SK-N-SH treated with all-trans-retinoic acid at 6 μM for 48 hours (cell line): ENCODE measurements around the gene NAALADL2.

ENCODE experiments used
- ATAC-seq: fragments of 200-7000 bp; cut with Tn5 transposase; 3 replicates; pipeline ENCODE4 v1.9.1; 2020; ENCODE audit warnings: mild to moderate bottlenecking, moderate library complexity
- CSDC2 ChIP-seq: fragments of 250-450 bp; sonication (Bioruptor Pico); IDR thresholded peaks from 2 replicates; pipeline ENCODE4 v1.5.0; 2020; ENCODE audit warnings: mild to moderate bottlenecking, moderate library complexity
- ESRRG ChIP-seq: fragments of 250-450 bp; sonication (Bioruptor Pico); IDR thresholded peaks from 2 replicates; pipeline ENCODE4 v1.6.1; 2021; ENCODE audit warnings: mild to moderate bottlenecking
- GLIS3 ChIP-seq: fragments of 250-450 bp; sonication (Bioruptor Pico); IDR thresholded peaks from 2 replicates; pipeline ENCODE4 v1.5.0; 2020; ENCODE audit warnings: mild to moderate bottlenecking, moderate library complexity
- ISL1 ChIP-seq: fragments of 250-450 bp; sonication (Bioruptor Pico); IDR thresholded peaks from 2 replicates; pipeline ENCODE4 v2.1.2; 2022; ENCODE audit warnings: mild to moderate bottlenecking, moderate library complexity
- OSR1 ChIP-seq: fragments of 250-450 bp; sonication (Bioruptor Pico); IDR thresholded peaks from 2 replicates; pipeline ENCODE4 v1.8.0; 2022; ENCODE audit warnings: moderate library complexity, mild to moderate bottlenecking, inconsistent platforms
- PPARA ChIP-seq: fragments of 250-450 bp; sonication (Bioruptor Pico); IDR thresholded peaks from 2 replicates; pipeline ENCODE4 v1.5.0; 2020; ENCODE audit warnings: mild to moderate bottlenecking, borderline replicate concordance
- RARB ChIP-seq: fragments of 250-450 bp; sonication (Bioruptor Pico); IDR thresholded peaks from 2 replicates; pipeline ENCODE4 v1.8.0; 2021; ENCODE audit warnings: mild to moderate bottlenecking, moderate library complexity
- SNAI2 ChIP-seq: fragments of 250-450 bp; sonication (Bioruptor Pico); IDR thresholded peaks from 2 replicates; pipeline ENCODE4 v1.5.0; 2020; ENCODE audit warnings: mild to moderate bottlenecking, moderate library complexity
- TCF4 ChIP-seq: fragments of 250-450 bp; sonication (Bioruptor Pico); IDR thresholded peaks from 2 replicates; pipeline ENCODE4 v1.8.0; 2021; ENCODE audit warnings: mild to moderate bottlenecking, moderate library complexity, borderline replicate concordance
- TOX ChIP-seq: fragments of 250-450 bp; sonication (Bioruptor Pico); IDR thresholded peaks from 2 replicates; pipeline ENCODE4 v1.8.0; 2021; ENCODE audit warnings: mild to moderate bottlenecking, moderate library complexity, borderline replicate concordance
- ZC3H10 ChIP-seq: fragments of 250-450 bp; sonication (Bioruptor Pico); IDR thresholded peaks from 2 replicates; pipeline ENCODE4 v1.5.1; 2021; ENCODE audit warnings: mild to moderate bottlenecking, moderate library complexity
- ZFP3 ChIP-seq: fragments of 250-450 bp; sonication (Bioruptor Pico); IDR thresholded peaks from 2 replicates; pipeline ENCODE4 v1.5.0; 2020; ENCODE audit warnings: mild to moderate bottlenecking, moderate library complexity
- ZFP30 ChIP-seq: fragments of 450-650 bp; formaldehyde crosslinking; IDR thresholded peaks from 2 replicates; pipeline ENCODE4 v1.5.0; 2022; ENCODE audit warnings: mild to moderate bottlenecking, moderate library complexity
- ZNF565 ChIP-seq: fragments of 450-650 bp; formaldehyde crosslinking; conservative IDR thresholded peaks from 2 replicates; pipeline ENCODE4 v1.5.0; 2020; ENCODE audit warnings: low read depth, mild to moderate bottlenecking, moderate library complexity
- ZNF70 ChIP-seq: fragments of 450-650 bp; formaldehyde crosslinking; IDR thresholded peaks from 2 replicates; pipeline ENCODE4 v1.5.0; 2020; ENCODE audit warnings: mild to moderate bottlenecking, moderate library complexity
- TF ChIP-seq, protein P1 (sequence below): fragments of 250-450 bp; sonication (Bioruptor Pico); IDR thresholded peaks from 2 replicates; pipeline ENCODE4 v1.8.0; 2020; ENCODE audit warnings: mild to moderate bottlenecking, moderate library complexity, borderline replicate concordance
- TF ChIP-seq, protein P2 (sequence below): fragments of 250-450 bp; sonication (Bioruptor Pico); IDR thresholded peaks from 2 replicates; pipeline ENCODE4 v1.5.0; 2020; ENCODE audit warnings: mild to moderate bottlenecking, moderate library complexity
- TF ChIP-seq, protein P3 (sequence below): fragments of 250-450 bp; sonication (Bioruptor Pico); IDR thresholded peaks from 2 replicates; pipeline ENCODE4 v1.5.1; 2020; ENCODE audit warnings: low read depth, mild to moderate bottlenecking, moderate library complexity
- TF ChIP-seq, protein P4 (sequence below): fragments of 250-450 bp; sonication (Bioruptor Pico); IDR thresholded peaks from 2 replicates; pipeline ENCODE4 v1.5.1; 2021; ENCODE audit warnings: mild to moderate bottlenecking, moderate library complexity

The NAALADL2 gene

DNA sequence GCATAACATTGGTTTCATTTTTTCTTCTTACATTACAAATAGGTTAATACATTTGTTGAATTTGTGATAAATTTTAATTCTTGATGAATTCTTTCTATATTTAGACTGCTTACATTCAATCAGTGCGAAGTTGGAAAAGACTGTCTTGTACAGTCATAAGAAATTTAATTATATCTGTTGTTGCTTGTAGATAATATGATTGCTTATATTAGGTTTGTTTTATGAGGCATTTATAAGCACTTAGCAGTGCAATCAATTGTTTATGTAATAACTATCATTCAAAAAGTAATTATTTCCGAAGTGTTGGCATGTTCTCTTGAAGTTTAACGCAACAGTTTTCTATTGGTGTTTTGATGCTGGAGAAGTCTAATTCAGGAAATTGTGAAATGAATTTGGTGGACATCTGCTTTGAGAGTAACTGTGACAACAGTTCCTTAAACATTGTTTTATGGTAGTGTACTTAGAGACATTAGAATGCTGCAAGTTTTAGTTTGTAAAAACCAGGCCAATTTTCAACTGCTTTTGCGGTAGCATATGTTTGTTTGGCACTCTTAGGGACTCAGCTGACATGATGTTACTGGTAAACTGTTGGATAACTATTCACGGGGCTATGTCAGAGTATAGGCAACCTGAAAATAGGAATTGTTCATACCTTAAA, 99.7 kb downstream of the NAALADL2 start:
- ATAC-seq: no peak
- TF ChIP-seq ZFP3 (CRISPR knock-in tag) (no peak), CSDC2 (CRISPR knock-in tag) (no peak), ZNF565 (CRISPR knock-in tag) (no peak), ZNF70 (CRISPR knock-in tag) (no peak), RARB (CRISPR knock-in tag) (no peak), GLIS3 (CRISPR knock-in tag) (no peak), ZC3H10 (CRISPR knock-in tag) (peak; percentile 73; the same call in 1 of the 2 replicates), SNAI2 (CRISPR knock-in tag) (no peak), OSR1 (no peak), TCF4 (CRISPR knock-in tag) (no peak), ESRRG (no peak), ISL1 (peak; percentile 78), PPARA (CRISPR knock-in tag) (no peak)
- TF ChIP-seq, protein P1, sequence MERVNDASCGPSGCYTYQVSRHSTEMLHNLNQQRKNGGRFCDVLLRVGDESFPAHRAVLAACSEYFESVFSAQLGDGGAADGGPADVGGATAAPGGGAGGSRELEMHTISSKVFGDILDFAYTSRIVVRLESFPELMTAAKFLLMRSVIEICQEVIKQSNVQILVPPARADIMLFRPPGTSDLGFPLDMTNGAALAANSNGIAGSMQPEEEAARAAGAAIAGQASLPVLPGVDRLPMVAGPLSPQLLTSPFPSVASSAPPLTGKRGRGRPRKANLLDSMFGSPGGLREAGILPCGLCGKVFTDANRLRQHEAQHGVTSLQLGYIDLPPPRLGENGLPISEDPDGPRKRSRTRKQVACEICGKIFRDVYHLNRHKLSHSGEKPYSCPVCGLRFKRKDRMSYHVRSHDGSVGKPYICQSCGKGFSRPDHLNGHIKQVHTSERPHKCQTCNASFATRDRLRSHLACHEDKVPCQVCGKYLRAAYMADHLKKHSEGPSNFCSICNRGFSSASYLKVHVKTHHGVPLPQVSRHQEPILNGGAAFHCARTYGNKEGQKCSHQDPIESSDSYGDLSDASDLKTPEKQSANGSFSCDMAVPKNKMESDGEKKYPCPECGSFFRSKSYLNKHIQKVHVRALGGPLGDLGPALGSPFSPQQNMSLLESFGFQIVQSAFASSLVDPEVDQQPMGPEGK (CRISPR knock-in tag): no peak
- TF ChIP-seq, protein P2, sequence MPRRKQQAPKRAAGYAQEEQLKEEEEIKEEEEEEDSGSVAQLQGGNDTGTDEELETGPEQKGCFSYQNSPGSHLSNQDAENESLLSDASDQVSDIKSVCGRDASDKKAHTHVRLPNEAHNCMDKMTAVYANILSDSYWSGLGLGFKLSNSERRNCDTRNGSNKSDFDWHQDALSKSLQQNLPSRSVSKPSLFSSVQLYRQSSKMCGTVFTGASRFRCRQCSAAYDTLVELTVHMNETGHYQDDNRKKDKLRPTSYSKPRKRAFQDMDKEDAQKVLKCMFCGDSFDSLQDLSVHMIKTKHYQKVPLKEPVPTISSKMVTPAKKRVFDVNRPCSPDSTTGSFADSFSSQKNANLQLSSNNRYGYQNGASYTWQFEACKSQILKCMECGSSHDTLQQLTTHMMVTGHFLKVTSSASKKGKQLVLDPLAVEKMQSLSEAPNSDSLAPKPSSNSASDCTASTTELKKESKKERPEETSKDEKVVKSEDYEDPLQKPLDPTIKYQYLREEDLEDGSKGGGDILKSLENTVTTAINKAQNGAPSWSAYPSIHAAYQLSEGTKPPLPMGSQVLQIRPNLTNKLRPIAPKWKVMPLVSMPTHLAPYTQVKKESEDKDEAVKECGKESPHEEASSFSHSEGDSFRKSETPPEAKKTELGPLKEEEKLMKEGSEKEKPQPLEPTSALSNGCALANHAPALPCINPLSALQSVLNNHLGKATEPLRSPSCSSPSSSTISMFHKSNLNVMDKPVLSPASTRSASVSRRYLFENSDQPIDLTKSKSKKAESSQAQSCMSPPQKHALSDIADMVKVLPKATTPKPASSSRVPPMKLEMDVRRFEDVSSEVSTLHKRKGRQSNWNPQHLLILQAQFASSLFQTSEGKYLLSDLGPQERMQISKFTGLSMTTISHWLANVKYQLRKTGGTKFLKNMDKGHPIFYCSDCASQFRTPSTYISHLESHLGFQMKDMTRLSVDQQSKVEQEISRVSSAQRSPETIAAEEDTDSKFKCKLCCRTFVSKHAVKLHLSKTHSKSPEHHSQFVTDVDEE (CRISPR knock-in tag): no peak

DNA sequence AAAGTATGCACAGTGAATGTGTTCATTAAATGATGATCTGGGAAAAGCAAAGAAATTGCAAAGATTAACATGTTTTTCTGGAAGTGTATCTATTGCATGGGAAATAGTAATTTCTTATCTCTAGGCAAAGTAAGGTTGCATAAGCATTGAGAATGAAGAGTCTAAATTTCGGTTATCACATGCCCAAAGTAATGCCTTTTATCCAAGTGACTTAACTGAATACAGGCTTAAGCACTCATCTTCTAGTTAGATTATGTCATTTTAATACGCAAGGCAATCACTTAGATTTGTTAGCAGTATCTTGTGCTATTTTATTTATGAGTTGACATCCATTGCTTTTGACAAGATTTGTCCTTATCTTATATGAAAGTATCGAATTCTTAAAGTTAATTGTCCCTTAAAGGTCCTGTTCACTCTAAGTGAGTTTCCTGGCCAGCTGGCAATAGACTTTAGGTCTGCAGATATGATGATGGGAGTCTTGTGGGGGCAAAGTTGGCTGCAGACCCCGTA, 100.5 kb downstream of the NAALADL2 start:
- no peak for ATAC-seq
- TF ChIP-seq ESRRG (no peak), ISL1 (peak; percentile 38; the same call in 1 of the 2 replicates)

DNA sequence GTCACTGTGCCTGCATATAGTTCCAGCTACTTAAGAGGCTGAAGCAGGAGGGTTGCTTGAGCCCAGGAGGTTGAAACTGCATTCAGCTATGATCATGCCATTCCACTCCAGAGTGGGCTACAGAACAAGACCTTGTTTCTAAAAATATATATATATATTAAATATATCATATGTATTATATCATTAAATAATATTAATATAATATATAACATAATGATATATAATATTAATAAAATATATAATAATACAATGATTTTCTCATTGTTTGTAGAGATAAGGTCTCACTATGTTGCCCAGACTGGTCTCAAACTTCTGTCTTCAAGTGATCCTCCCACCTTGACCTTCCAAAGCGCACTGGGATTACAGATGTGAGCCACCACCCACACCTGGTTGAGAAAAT, 101.8 kb downstream of the NAALADL2 start:
- no peak for ATAC-seq
- no peak for TF ChIP-seq CSDC2 (CRISPR knock-in tag)
- TF ChIP-seq TOX (CRISPR knock-in tag): no peak
- TF ChIP-seq, protein P2 (CRISPR knock-in tag): no peak
- TF ChIP-seq ZNF70 (CRISPR knock-in tag): no peak

DNA sequence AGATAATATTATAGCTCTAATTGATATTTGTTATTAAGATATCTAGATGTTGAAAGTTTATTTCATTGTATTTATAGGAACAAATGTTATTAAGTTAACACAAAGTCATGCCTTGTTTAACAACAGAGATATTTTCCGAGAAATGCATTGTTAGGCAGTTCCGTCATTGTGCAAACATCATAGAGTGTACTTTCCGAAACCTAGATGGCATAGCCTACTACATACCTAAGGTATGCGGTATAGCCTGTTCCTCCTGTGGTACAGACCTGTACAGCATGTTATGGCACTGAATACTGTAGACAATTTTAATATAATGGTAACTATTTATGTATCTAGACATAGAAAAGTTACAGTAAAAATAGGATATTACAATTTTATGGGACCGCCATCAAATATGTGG, 114.3 kb downstream of the NAALADL2 start:
- ATAC-seq: no peak
- TF ChIP-seq OSR1 (no peak), ZNF70 (CRISPR knock-in tag) (no peak), ESRRG (no peak), ZFP30 (CRISPR knock-in tag) (no peak), ISL1 (no peak), PPARA (CRISPR knock-in tag) (no peak), RARB (CRISPR knock-in tag) (no peak), CSDC2 (CRISPR knock-in tag) (no peak)
- TF ChIP-seq, protein P3, sequence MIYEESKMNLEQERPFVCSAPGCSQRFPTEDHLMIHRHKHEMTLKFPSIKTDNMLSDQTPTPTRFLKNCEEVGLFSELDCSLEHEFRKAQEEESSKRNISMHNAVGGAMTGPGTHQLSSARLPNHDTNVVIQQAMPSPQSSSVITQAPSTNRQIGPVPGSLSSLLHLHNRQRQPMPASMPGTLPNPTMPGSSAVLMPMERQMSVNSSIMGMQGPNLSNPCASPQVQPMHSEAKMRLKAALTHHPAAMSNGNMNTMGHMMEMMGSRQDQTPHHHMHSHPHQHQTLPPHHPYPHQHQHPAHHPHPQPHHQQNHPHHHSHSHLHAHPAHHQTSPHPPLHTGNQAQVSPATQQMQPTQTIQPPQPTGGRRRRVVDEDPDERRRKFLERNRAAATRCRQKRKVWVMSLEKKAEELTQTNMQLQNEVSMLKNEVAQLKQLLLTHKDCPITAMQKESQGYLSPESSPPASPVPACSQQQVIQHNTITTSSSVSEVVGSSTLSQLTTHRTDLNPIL (CRISPR knock-in tag): no peak
- TF ChIP-seq, protein P4, sequence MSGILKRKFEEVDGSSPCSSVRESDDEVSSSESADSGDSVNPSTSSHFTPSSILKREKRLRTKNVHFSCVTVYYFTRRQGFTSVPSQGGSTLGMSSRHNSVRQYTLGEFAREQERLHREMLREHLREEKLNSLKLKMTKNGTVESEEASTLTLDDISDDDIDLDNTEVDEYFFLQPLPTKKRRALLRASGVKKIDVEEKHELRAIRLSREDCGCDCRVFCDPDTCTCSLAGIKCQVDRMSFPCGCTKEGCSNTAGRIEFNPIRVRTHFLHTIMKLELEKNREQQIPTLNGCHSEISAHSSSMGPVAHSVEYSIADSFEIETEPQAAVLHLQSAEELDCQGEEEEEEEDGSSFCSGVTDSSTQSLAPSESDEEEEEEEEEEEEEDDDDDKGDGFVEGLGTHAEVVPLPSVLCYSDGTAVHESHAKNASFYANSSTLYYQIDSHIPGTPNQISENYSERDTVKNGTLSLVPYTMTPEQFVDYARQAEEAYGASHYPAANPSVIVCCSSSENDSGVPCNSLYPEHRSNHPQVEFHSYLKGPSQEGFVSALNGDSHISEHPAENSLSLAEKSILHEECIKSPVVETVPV: no peak
